Duodenal mucosa (tissue), 2 donors: Measurements from ENCODE around the gene SLC66A2.

Experiments
- H3K27ac ChIP-seq: one replicate; pipeline ENCODE4 v1.7.0; 2013; ENCODE audit warnings: low read depth, low read length
- H3K27me3 ChIP-seq, 2 donors: one replicate each; pipeline ENCODE4 v1.7.0; 2013; ENCODE audit warnings: low read length in 2 of 2, control low read depth in 1 of 2; ENCODE audit not compliant: insufficient read depth in 2 of 2, control insufficient read depth in 1 of 2
- H3K36me3 ChIP-seq, 2 donors: one replicate each; pipeline ENCODE4 v1.7.0; 2013; ENCODE audit warnings: low read length in 2 of 2, control low read depth in 1 of 2; ENCODE audit not compliant: insufficient read depth in 2 of 2, control insufficient read depth in 1 of 2
- H3K4me1 ChIP-seq, 2 donors: one replicate each; pipeline ENCODE4 v1.7.0; 2013; ENCODE audit warnings: low read length in 2 of 2, control low read depth in 1 of 2; ENCODE audit not compliant: insufficient read depth in 2 of 2, control insufficient read depth in 1 of 2
- H3K4me3 ChIP-seq, 2 donors: one replicate each; pipeline ENCODE4 v1.7.0; 2013; ENCODE audit warnings: low read length in 2 of 2, low read depth in 1 of 2
- H3K9ac ChIP-seq, 2 donors: one replicate each; pipeline ENCODE4 v1.7.0; 2013; ENCODE audit warnings: low read length in 2 of 2, low read depth in 1 of 2
- H3K9me3 ChIP-seq, 2 donors: one replicate each; pipeline ENCODE4 v1.7.0; 2013; ENCODE audit warnings: low read length in 2 of 2, control low read depth in 1 of 2; ENCODE audit not compliant: control insufficient read depth in 1 of 2

The SLC66A2 gene

DNA sequence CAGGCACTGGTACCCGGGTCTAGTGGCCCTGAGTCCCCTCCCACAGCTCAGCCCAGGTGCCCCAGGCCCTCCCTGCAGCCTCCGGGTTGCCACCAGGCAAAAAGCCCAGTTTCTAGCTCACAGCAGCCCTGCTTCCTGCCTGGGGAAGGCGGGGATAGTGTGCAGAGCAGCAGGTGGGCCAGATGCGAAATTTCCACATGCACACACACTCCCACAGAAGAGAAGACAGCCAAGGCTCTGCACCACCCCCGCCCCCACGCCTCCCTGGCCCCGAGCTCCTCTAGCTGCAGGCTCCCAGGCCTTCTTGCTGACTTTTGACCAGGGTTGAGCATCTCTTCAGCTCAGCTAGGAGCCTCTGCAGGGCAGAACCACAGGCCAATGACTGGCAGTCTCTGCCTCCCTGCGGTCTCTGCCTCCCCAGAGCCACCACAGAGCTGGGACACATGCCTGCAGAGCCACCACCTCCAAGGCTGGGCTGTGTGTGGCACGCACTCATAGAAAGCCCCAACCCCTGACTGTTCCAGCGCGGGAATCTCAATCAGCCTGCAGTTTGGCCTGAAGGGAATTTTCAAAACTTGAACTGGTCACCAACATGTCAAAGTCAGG, 7.2 kb downstream of the SLC66A2 start:
- peaks cover 24 to 33% of the 10 kb centered on the region in 2 donors for H3K4me1 ChIP-seq
- H3K27me3 ChIP-seq, result no peaks in the 10 kb centered on the region
- no peaks in the 10 kb centered on the region for H3K9me3 ChIP-seq
- no peak overlapping the region for H3K27ac ChIP-seq
- H3K9ac ChIP-seq, result no peak overlapping the region
- no peak overlapping the region for H3K4me3 ChIP-seq
- H3K36me3 ChIP-seq, result peaks cover 0 to 25% of the 10 kb centered on the region in 2 donors

DNA sequence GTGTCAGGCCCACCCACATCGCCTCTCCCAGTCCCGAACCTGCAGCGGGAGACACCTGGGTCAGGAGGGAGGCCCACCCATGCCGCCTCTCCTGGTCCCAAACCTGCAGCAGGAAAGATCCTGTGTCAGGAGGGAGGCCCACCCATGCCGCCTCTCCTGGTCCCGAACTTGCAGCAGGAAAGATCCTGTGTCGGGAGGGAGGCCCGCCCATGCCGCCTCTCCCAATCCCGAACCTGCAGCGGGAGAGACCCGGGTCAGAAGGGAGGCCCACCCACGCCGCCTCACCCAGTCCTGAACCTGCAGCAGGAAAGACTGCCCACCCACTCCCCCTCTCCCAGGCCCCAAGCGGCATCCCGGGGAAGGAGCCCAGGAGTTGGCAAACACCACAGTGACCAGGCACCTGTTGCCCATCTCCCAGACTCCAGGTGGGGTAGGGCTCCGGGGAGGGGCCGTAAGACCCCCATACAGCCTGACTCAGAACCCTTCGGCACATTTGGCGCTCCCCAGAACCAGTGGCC, 7.8 kb downstream of the SLC66A2 start:
- no peaks in the 10 kb centered on the region for H3K9me3 ChIP-seq
- no peak overlapping the region for H3K27ac ChIP-seq
- H3K27me3 ChIP-seq, result no peaks in the 10 kb centered on the region
- peaks cover 0 to 27% of the 10 kb centered on the region in 2 donors for H3K36me3 ChIP-seq
- no peak overlapping the region for H3K4me3 ChIP-seq
- H3K9ac ChIP-seq, result no peak overlapping the region
- H3K4me1 ChIP-seq, result peaks cover 24 to 28% of the 10 kb centered on the region in 2 donors

DNA sequence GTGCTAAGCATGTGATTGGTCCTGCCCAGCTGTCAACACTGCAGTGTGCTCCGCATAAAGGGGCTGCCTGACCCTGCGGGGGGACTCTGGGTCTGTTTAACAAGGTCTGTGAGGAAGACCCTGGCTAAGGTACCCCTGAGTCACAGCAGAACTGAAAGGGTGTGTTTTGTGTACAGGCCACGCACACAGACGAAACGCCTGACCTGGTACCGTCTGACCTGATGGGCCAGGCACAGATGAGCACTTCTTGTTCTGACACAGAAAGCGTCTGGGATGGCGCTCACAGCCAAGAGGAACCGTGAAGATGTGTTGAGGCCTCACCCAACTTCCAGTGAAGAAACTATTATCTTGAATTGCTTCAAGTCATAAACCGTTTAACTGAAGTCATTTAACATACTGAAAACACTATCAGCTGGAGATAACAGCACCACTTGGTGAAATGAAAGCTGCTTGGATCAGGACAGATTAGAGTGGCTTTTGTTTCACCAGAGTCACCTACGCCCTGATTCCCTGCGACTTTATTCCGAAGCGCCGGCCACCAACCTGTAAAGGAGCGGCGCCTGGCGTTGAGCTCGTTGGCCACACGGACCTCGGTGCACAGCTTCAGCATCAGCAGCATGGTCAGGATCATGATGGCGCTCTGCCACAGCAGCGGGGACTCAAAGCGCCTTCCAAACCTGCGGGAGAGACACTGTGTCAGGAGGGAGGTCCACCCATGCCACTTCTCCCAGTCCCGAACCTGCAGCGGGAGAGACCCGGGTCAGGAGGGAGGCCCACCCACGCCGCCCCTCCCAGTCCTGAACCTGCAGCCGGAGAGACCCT, 8.5 kb downstream of the SLC66A2 start:
- Histone ChIP-seq H3K4me1 (peaks cover 24 to 26% of the 10 kb centered on the region in 2 donors), H3K27ac (no peak overlapping the region)

DNA sequence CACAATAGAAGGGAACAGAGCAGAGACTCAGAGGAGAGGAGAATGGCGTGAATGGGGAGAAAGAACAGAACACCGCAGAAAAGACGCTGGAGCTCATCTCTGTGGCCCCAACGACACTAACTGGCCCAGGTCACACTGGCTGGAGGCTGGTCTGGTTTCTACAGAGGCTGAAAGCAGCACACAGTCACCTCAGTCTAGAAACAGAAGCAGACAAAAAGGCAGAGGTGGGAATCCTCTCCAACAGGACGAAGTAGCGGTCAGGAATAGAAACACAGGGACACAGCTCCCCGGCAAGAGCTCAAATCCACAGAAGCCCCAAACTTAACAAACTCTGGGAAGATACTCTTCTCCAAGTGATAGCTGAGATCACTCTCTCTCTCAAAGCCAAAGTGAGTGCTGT, 9.2 kb downstream of the SLC66A2 start:
- Histone ChIP-seq H3K27ac (no peak overlapping the region), H3K4me3 (no peak overlapping the region), H3K9ac (no peak overlapping the region), H3K27me3 (no peaks in the 10 kb centered on the region), H3K36me3 (peaks cover 0 to 36% of the 10 kb centered on the region in 2 donors), H3K4me1 (peaks cover 24 to 26% of the 10 kb centered on the region in 2 donors), H3K9me3 (no peaks in the 10 kb centered on the region)

More for the DNA sequence above, 8.5 kb downstream of the SLC66A2 start:
- H3K4me3 ChIP-seq, result peak overlapping the region in 1 of 2 donors; percentile 43
- H3K27me3 ChIP-seq, result no peaks in the 10 kb centered on the region
- no peak overlapping the region for H3K9ac ChIP-seq
- no peaks in the 10 kb centered on the region for H3K9me3 ChIP-seq
- H3K36me3 ChIP-seq, result peaks cover 0 to 30% of the 10 kb centered on the region in 2 donors

DNA sequence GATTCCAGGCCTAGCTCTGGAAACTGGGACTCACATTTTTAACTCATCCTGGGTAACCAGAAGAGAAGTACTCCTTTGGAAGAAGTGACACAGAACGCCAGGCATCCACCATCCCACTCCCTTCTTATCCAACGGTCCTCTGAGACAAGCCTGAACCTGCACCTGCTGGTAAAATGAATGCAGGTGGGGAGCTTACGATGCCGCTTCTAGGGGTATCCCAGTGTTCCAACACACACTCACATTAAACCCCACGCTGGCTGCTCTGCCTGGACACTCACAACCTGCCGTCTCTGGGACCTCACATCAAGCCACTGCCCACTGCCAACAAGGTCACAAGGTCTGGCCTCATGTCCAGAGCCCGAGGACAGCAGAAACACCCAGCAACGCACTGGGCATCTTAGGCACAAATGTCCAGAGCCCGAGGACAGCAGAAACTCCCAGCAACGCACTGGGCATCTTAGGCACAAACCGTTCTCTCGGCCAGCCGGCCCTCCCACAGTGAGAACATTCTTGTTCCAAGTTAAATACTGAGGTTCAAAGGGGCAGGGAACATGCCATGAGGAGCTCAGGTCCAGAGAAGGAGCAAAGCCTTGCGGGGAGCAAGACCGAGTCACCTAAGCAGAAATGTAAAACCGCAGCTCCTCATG, 9.9 kb downstream of the SLC66A2 start:
- H3K27me3 ChIP-seq, result no peaks in the 10 kb centered on the region
- peaks cover 0 to 41% of the 10 kb centered on the region in 2 donors for H3K36me3 ChIP-seq
- H3K27ac ChIP-seq, result no peak overlapping the region
- H3K9ac ChIP-seq, result no peak overlapping the region
- no peaks in the 10 kb centered on the region for H3K9me3 ChIP-seq
- H3K4me1 ChIP-seq, result peaks cover 24 to 26% of the 10 kb centered on the region in 2 donors
- no peak overlapping the region for H3K4me3 ChIP-seq

DNA sequence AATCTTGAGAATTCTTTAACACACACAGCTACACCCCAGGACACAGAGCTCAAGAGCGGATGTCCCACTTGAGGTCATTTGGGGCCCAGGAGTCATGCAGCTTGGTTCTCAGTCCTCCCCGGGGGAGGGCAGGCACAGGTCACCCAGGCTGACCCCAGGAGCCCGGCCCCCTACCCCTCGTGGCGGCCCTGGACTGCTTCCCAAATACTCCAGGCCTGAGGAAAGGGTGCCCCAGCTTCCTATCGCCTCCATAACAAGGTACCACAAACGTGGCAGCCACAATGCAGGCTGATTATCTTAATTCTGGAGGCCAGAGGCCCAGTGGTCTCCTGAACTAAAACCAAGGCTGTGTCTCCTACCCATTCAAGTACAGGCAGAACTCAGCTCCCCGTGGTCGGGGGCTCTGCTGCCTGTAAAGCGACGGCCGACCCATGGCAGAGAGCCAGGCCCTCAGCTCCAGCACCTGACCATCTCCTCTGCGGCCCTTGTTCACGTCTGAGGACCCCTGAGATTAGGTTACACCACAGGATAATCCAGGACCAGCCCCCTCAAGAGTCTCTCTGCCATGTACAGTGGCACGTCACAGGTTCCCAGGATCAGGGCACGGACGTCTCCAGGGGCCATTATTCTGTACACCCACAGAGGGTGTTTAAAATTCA, 10.5 kb downstream of the SLC66A2 start:
- H3K9me3 ChIP-seq, result no peaks in the 10 kb centered on the region
- H3K4me3 ChIP-seq, result no peak overlapping the region
- H3K27me3 ChIP-seq, result no peaks in the 10 kb centered on the region
- H3K36me3 ChIP-seq, result peaks cover 0 to 43% of the 10 kb centered on the region in 2 donors
- no peak overlapping the region for H3K27ac ChIP-seq
- peaks cover 24 to 26% of the 10 kb centered on the region in 2 donors for H3K4me1 ChIP-seq
- H3K9ac ChIP-seq, result no peak overlapping the region

DNA sequence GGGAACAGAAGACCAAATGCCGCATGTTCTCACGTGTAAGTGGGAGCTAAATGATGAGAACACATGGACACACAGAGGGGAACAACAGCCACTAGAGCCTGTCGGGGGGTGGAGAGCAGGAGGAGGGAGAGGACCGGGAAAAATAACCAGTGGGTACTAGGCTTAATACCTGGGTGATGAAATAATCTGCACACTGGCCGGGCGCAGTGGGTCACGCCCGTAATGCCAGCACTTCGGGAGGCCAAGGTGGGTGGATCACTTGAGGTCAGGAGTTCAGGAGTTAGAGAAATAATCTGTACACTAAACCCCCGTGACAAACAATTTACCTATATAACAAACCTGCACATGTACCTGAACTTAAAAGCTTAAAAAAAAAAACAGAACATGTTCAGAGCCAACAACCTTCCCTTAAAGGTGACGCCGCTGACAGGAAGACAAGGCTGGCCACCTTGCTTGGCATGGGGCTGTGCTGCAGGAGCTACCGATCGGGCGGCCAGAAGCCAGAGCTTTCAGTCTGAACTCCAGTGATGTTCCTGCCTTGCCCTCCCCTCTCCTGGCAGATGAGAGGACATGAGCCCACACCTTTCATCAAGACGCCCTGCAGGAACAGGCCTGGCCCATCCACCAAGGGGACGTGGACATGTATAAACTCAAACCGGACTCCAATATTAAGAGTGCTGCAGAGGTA, 11.2 kb downstream of the SLC66A2 start:
- peaks cover 2 to 49% of the 10 kb centered on the region in 2 donors for H3K36me3 ChIP-seq
- H3K4me1 ChIP-seq, result peaks cover 26% of the 10 kb centered on the region in 2 donors
- no peaks in the 10 kb centered on the region for H3K9me3 ChIP-seq
- H3K27me3 ChIP-seq, result no peaks in the 10 kb centered on the region
- no peak overlapping the region for H3K9ac ChIP-seq
- no peak overlapping the region for H3K27ac ChIP-seq
- H3K4me3 ChIP-seq, result no peak overlapping the region

DNA sequence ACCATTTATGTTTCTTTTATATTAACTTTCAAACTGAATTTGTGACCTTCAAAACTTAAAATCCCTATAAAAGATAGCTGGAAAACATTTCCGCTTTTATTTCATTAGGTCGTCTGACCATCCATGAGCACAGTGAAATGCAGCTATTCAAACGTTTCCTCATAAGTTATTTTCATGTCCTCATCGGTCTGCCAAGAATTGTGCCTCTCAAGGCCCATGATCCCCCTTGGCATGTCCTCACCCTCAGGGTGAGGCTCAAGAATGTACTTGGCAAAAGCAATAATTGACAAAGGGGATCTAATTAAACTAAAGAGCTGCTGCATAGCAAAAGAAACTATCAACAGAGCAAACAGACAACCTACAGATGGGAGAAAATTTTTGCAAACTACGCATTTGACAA, 12.4 kb downstream of the SLC66A2 start:
- Histone ChIP-seq H3K27ac (no peak overlapping the region), H3K27me3 (no peaks in the 10 kb centered on the region), H3K9ac (no peak overlapping the region), H3K9me3 (no peaks in the 10 kb centered on the region), H3K4me1 (peaks cover 22 to 33% of the 10 kb centered on the region in 2 donors), H3K36me3 (peaks cover 5 to 51% of the 10 kb centered on the region in 2 donors), H3K4me3 (no peak overlapping the region)

DNA sequence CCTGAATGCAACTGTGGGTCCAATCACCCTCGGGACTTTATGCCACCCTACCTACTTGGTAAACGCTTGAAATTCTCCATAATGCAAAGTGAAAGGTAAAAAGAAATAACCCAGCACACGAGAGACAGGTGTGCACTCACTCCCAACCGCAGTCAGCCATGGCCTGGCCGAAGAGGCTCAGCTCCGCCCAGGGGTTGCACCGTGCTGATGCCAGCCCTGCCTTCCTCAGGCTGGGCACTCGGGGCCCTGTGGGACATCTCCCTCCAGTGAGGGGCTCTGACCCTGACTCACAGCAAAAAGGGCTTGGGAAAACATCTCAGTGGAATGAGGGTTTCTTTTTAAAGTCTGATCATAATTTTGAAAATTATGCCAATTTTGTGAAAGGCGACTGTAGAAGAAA, 13.3 kb downstream of the SLC66A2 start:
- Histone ChIP-seq H3K27ac (no peak overlapping the region), H3K4me1 (peaks cover 15 to 27% of the 10 kb centered on the region in 2 donors), H3K36me3 (peaks cover 5 to 55% of the 10 kb centered on the region in 2 donors), H3K27me3 (no peaks in the 10 kb centered on the region), H3K9ac (no peak overlapping the region), H3K9me3 (peaks cover 2 to 3% of the 10 kb centered on the region in 2 donors), H3K4me3 (no peak overlapping the region)
